ENCODE data around the gene KIAA0825. TPM values are rescaled to one million over a fixed set of nuclear protein-coding genes. Genes with fewer than 3 reads are reported as not detected.

The KIAA0825 gene
- polyA plus RNA-seq, 1 of the 3 experiments (the other 2 are of a cell fraction), result 0.61 TPM

GRCh38 chr5:94545870-94546625, 72.4 kb downstream of the KIAA0825 start:
- CTCF ChIA-PET, result no interaction called here

GRCh38 chr5:94544875-94545547, 73.4 kb downstream of the KIAA0825 start:
- ChIA-PET CTCF (no interaction called here), POLR2A (no interaction called here)
- Histone ChIP-seq H4K20me1 (ENCODE audit: insufficient read depth) (no peaks in the 10 kb centered on the region), H3K4me3 (ENCODE audit: low read depth in 2 of 2, low read length in 1 of 2) (no peak overlapping the region), H3K4me1 (ENCODE audit: control insufficient read depth in 1 of 2, insufficient read depth in 2 of 2, low read depth in 1 of 2, low read length in 1 of 2) (no peaks in the 10 kb centered on the region), H3F3A (replicated peaks; ENCODE audit: insufficient read depth) (no peaks in the 10 kb centered on the region), H3K36me3 (replicated peaks in 1 of 2; ENCODE audit: control insufficient read depth in 1 of 2, insufficient read depth in 2 of 2, low read length in 1 of 2) (no peaks in the 10 kb centered on the region), H3K9me3 (peaks cover 17% of the 10 kb centered on the region), H3K9ac (no peak overlapping the region), H3K27ac (ENCODE audit: low read depth in 2 of 2, low read length in 1 of 2) (no peak overlapping the region), H2AFZ (ENCODE audit: low read depth) (no peak overlapping the region), H3K79me2 (ENCODE audit: insufficient read depth) (no peaks in the 10 kb centered on the region), H3K9me2 (no peaks in the 10 kb centered on the region), H3K4me2 (no peak overlapping the region), H3K27me3 (ENCODE audit: insufficient read depth) (no peaks in the 10 kb centered on the region)
- DNase-seq, result no peak
- TF ChIP-seq GATA2 (CRISPR knock-in tag; IDR thresholded peaks at IDR 0.05) (no peak), TAF1 (IDR thresholded peaks at IDR 0.05; ENCODE audit: borderline replicate concordance, low read depth, low read length) (no peak), ZBTB33 (IDR thresholded peaks at IDR 0.05; ENCODE audit: borderline replicate concordance, low read depth) (no peak), ELF1 (IDR thresholded peaks at IDR 0.05) (no peak)
- WGBS (ENCODE audit: low lambda C conversion rate), result 68% methylated on average over 6 of the region's 7 CpGs

More at GRCh38 chr5:94545870-94546625, 72.4 kb downstream of the KIAA0825 start:
- Histone ChIP-seq H3K9me2 (no peaks in the 10 kb centered on the region), H3K4me1 (ENCODE audit: control insufficient read depth in 1 of 2, insufficient read depth in 2 of 2, low read depth in 1 of 2, low read length in 1 of 2) (no peaks in the 10 kb centered on the region), H3K27ac (ENCODE audit: low read depth in 2 of 2, low read length in 1 of 2) (no peak overlapping the region), H2AFZ (ENCODE audit: low read depth) (no peak overlapping the region), H3K9me3 (peaks cover 10% of the 10 kb centered on the region), H3F3A (replicated peaks; ENCODE audit: insufficient read depth) (no peaks in the 10 kb centered on the region), H3K4me3 (ENCODE audit: low read depth in 2 of 2, low read length in 1 of 2) (no peak overlapping the region), H3K27me3 (ENCODE audit: insufficient read depth) (no peaks in the 10 kb centered on the region), H3K9ac (no peak overlapping the region), H3K36me3 (replicated peaks in 1 of 2; ENCODE audit: control insufficient read depth in 1 of 2, insufficient read depth in 2 of 2, low read length in 1 of 2) (no peaks in the 10 kb centered on the region), H3K4me2 (no peak overlapping the region), H4K20me1 (ENCODE audit: insufficient read depth) (no peaks in the 10 kb centered on the region), H3K79me2 (ENCODE audit: insufficient read depth) (no peaks in the 10 kb centered on the region)
- DNase-seq, result no peak
- TF ChIP-seq CHD2 (IDR thresholded peaks at IDR 0.05; ENCODE audit: low read length, partially characterized antibody), result no peak
- TF ChIP-seq GATA2 (CRISPR knock-in tag; IDR thresholded peaks at IDR 0.05), result no peak
- TF ChIP-seq REST (IDR thresholded peaks at IDR 0.05; ENCODE audit: low read depth, low read length), result no peak
- TF ChIP-seq USF2 (IDR thresholded peaks at IDR 0.05; ENCODE audit: borderline replicate concordance, low read depth, low read length), result no peak
- TF ChIP-seq JUND (IDR thresholded peaks at IDR 0.05), result no peak
- no peak for TF ChIP-seq ELF1 (IDR thresholded peaks at IDR 0.05)
- 58% methylated on average over 4 of the region's 4 CpGs for WGBS (ENCODE audit: low lambda C conversion rate)
- POLR2A ChIA-PET, result no interaction called here
